HepG2 (cell line): ENCODE measurements around the gene MOV10L1. TPM values are rescaled to one million over a fixed set of nuclear protein-coding genes. Genes with fewer than 3 reads are reported as not detected.
A peak's percentile ranks its signal among the peaks of the same experiment; 100 is the strongest.

ENCODE experiments used
- FOXJ3 ChIP-seq: sonication (generic); formaldehyde crosslinking; IDR thresholded peaks from 2 replicates; pipeline ENCODE4 v1.4.0; 2020; ENCODE audit warnings: missing genetic modification reagents, mild to moderate bottlenecking, borderline replicate concordance
- KDM6A ChIP-seq: IDR thresholded peaks from 2 replicates; pipeline ENCODE4 v1.6.1; 2016; ENCODE audit warnings: low read depth
- NCOR1 ChIP-seq: fragments of 200-600 bp; sonication (generic); IDR thresholded peaks from 2 replicates; pipeline ENCODE4 v1.7.0; 2017; ENCODE audit warnings: antibody characterized with exemption, low read length, borderline replicate concordance
- POLR2A ChIP-seq, 2 experiments: IDR thresholded peaks; 2 replicates each; pipeline ENCODE4 v1.6.1; 2011; ENCODE audit warnings: low read depth in 2 of 2, low read length in 2 of 2, mild to moderate bottlenecking in 1 of 2, moderate library complexity in 1 of 2; ENCODE audit not compliant: insufficient read depth in 1 of 2
- RELA ChIP-seq: sonication (generic); formaldehyde crosslinking; IDR thresholded peaks from 2 replicates; pipeline ENCODE4 v1.4.0; 2020; ENCODE audit warnings: missing genetic modification reagents
- SAFB2 ChIP-seq: sonication (generic); formaldehyde crosslinking; IDR thresholded peaks from 2 replicates; pipeline ENCODE4 v1.5.1; 2020; ENCODE audit warnings: missing genetic modification reagents, low read depth, mild to moderate bottlenecking, borderline replicate concordance
- SMC3 ChIP-seq: IDR thresholded peaks from 2 replicates; pipeline ENCODE4 v1.6.1; 2011; ENCODE audit warnings: low read length, improper control_type of control experiment
- SNRNP70 ChIP-seq: fragments of 200-400 bp; formaldehyde crosslinking; IDR thresholded peaks from 2 replicates; pipeline ENCODE4 v1.6.1; 2017; ENCODE audit warnings: mild to moderate bottlenecking, low read depth, low read length, moderate library complexity
- TBX3 ChIP-seq: fragments of 450-650 bp; IDR thresholded peaks from 2 replicates; pipeline ENCODE4 v1.6.1; 2017; ENCODE audit warnings: antibody characterized with exemption, mild to moderate bottlenecking, inconsistent platforms, borderline replicate concordance
- ZC3H13 ChIP-seq: sonication (generic); formaldehyde crosslinking; IDR thresholded peaks from 2 replicates; pipeline ENCODE4 v1.8.1; 2023; ENCODE audit warnings: mild to moderate bottlenecking, missing genetic modification reagents, moderate library complexity
- ZNF20 ChIP-seq: sonication (generic); formaldehyde crosslinking; IDR thresholded peaks from 2 replicates; pipeline ENCODE4 v1.4.0; 2020; ENCODE audit warnings: mild to moderate bottlenecking, moderate library complexity, missing genetic modification reagents
- polyA plus RNA-seq, 8 experiments: library from polyadenylated mRNA; depleted of rRNA in 3 of 8; stranded (reverse) in 7 of 8; unstranded in 1 of 8; fragments of >200 nt; fragmentation: Illumina TruSeq in 4 of 8; extraction: Trizol in 4 of 8; gene quantifications; 2 replicates each; pipeline versions ENCODE4 v1.2.1 to v1.2.3, GENCODE V29; 2011 to 2016; ENCODE audit warnings: low read depth in 4 of 8, missing spikeins in 1 of 8, mixed read lengths in 1 of 8; ENCODE audit not compliant: insufficient read depth in 1 of 8
- total RNA-seq, 5 experiments: library from RNA; depleted of rRNA; stranded (reverse); fragments of >200 nt; fragmentation: Illumina TruSeq; extraction: Trizol; gene quantifications; 2 replicates each; pipeline ENCODE4 v1.2.3, GENCODE V29; 2016; ENCODE audit warnings: low read depth in 1 of 5
- TF ChIP-seq, protein P1 (sequence below): sonication (generic); formaldehyde crosslinking; IDR thresholded peaks from 2 replicates; pipeline ENCODE4 v1.5.0; 2020; ENCODE audit warnings: missing genetic modification reagents
- TF ChIP-seq, protein P2 (sequence below): sonication (generic); formaldehyde crosslinking; IDR thresholded peaks from 2 replicates; pipeline ENCODE4 v1.4.0; 2020; ENCODE audit warnings: missing genetic modification reagents, borderline replicate concordance
- TF ChIP-seq, protein P3 (sequence below): sonication (generic); formaldehyde crosslinking; IDR thresholded peaks from 2 replicates; pipeline ENCODE4 v1.4.0; 2020; ENCODE audit warnings: missing genetic modification reagents
- TF ChIP-seq, protein P4 (sequence below): sonication (generic); formaldehyde crosslinking; IDR thresholded peaks from 2 replicates; pipeline ENCODE4 v1.8.1; 2023; ENCODE audit warnings: mild to moderate bottlenecking, missing genetic modification reagents
- TF ChIP-seq, protein P5 (sequence below): sonication (generic); formaldehyde crosslinking; IDR thresholded peaks from 2 replicates; pipeline ENCODE4 v1.5.1; 2020; ENCODE audit warnings: missing genetic modification reagents, mild to moderate bottlenecking, borderline replicate concordance
- TF ChIP-seq, protein P6 (sequence below): sonication (generic); formaldehyde crosslinking; IDR thresholded peaks from 2 replicates; pipeline ENCODE4 v1.4.0; 2020; ENCODE audit warnings: mild to moderate bottlenecking, missing genetic modification reagents

The MOV10L1 gene
- total and polyA plus RNA-seq, 2 of the 13 experiments (the other 11 are each of a cell fraction or from before 2014, with no cell fraction given): 0.11 to 0.12 TPM

DNA sequence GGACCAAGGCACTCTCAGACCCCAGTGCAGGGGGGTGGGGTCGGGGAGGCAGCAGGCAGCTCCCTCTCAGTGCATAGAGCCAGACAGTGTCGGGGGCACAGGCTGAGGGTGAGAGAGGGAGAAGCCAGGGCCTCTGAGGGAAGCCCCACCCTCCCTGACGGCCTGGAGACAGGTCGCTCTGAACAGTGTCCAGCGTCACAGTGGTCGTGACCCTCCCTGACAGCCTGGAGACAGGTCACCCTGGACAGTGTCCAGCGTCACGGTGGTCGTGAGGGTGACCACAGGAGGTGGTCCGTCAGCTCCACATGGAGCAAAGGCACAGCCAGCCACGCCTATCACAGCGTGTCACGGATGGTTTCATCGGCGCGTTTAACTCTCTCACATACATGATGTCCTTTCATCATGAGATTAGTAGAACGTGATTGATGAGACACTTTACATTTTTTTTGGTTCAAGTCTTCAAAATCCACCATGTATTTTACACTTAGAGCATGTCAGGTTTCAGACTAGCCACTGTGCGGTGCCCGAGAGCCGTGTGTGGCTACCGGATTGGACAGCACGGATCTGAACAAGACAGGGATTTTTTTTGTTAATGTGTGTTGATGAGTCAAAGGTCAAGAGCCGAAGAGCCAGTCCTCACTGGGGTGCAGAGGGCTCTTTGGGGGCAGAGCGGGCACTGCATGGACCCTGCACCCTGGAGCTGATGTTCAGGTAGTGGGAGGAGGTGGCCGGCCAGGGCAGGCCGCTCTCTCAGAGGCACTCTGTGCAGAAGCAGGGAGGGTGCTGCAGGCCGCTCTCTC is 56.8 kb downstream of the MOV10L1 start (continued):
- 0 out of 2 replicates have a peak, but pooled peaks have one; percentile 18 for TF ChIP-seq TBX3
- no peak for TF ChIP-seq ZNF20 (CRISPR knock-in tag)
- peak; percentile 89; the same call in 1 of the 2 replicates for TF ChIP-seq NCOR1
- TF ChIP-seq SNRNP70: no peak
- peak; percentile 84 for TF ChIP-seq SMC3
- TF ChIP-seq RELA: no peak
- TF ChIP-seq, protein P1, sequence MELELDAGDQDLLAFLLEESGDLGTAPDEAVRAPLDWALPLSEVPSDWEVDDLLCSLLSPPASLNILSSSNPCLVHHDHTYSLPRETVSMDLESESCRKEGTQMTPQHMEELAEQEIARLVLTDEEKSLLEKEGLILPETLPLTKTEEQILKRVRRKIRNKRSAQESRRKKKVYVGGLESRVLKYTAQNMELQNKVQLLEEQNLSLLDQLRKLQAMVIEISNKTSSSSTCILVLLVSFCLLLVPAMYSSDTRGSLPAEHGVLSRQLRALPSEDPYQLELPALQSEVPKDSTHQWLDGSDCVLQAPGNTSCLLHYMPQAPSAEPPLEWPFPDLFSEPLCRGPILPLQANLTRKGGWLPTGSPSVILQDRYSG (CRISPR knock-in tag): no peak
- TF ChIP-seq, protein P2, sequence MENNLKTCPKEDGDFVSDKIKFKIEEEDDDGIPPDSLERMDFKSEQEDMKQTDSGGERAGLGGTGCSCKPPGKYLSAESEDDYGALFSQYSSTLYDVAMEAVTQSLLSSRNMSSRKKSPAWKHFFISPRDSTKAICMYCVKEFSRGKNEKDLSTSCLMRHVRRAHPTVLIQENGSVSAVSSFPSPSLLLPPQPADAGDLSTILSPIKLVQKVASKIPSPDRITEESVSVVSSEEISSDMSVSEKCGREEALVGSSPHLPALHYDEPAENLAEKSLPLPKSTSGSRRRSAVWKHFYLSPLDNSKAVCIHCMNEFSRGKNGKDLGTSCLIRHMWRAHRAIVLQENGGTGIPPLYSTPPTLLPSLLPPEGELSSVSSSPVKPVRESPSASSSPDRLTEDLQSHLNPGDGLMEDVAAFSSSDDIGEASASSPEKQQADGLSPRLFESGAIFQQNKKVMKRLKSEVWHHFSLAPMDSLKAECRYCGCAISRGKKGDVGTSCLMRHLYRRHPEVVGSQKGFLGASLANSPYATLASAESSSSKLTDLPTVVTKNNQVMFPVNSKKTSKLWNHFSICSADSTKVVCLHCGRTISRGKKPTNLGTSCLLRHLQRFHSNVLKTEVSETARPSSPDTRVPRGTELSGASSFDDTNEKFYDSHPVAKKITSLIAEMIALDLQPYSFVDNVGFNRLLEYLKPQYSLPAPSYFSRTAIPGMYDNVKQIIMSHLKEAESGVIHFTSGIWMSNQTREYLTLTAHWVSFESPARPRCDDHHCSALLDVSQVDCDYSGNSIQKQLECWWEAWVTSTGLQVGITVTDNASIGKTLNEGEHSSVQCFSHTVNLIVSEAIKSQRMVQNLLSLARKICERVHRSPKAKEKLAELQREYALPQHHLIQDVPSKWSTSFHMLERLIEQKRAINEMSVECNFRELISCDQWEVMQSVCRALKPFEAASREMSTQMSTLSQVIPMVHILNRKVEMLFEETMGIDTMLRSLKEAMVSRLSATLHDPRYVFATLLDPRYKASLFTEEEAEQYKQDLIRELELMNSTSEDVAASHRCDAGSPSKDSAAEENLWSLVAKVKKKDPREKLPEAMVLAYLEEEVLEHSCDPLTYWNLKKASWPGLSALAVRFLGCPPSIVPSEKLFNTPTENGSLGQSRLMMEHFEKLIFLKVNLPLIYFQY: no peak
- TF ChIP-seq, protein P3, sequence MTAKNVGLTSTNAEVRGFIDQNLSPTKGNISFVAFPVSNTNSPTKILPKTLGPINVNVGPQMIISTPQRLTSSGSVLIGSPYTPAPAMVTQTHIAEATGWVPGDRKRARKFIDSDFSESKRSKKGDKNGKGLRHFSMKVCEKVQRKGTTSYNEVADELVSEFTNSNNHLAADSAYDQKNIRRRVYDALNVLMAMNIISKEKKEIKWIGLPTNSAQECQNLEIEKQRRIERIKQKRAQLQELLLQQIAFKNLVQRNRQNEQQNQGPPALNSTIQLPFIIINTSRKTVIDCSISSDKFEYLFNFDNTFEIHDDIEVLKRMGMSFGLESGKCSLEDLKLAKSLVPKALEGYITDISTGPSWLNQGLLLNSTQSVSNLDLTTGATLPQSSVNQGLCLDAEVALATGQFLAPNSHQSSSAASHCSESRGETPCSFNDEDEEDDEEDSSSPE (CRISPR knock-in tag): peak; percentile 22; the same call in 1 of the 2 replicates
- no peak; the same call in 1 of the 2 replicates for TF ChIP-seq FOXJ3
- TF ChIP-seq, protein P4, sequence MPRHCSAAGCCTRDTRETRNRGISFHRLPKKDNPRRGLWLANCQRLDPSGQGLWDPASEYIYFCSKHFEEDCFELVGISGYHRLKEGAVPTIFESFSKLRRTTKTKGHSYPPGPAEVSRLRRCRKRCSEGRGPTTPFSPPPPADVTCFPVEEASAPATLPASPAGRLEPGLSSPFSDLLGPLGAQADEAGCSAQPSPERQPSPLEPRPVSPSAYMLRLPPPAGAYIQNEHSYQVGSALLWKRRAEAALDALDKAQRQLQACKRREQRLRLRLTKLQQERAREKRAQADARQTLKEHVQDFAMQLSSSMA (CRISPR knock-in tag): no peak
- TF ChIP-seq, protein P5, sequence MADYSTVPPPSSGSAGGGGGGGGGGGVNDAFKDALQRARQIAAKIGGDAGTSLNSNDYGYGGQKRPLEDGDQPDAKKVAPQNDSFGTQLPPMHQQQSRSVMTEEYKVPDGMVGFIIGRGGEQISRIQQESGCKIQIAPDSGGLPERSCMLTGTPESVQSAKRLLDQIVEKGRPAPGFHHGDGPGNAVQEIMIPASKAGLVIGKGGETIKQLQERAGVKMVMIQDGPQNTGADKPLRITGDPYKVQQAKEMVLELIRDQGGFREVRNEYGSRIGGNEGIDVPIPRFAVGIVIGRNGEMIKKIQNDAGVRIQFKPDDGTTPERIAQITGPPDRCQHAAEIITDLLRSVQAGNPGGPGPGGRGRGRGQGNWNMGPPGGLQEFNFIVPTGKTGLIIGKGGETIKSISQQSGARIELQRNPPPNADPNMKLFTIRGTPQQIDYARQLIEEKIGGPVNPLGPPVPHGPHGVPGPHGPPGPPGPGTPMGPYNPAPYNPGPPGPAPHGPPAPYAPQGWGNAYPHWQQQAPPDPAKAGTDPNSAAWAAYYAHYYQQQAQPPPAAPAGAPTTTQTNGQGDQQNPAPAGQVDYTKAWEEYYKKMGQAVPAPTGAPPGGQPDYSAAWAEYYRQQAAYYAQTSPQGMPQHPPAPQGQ: no peak
- no peak for TF ChIP-seq KDM6A (CRISPR knock-in tag)
- TF ChIP-seq POLR2A (IDR thresholded peaks at IDR 0.05; ENCODE audit: insufficient read depth in 1 of 2, low read depth in 2 of 2, low read length in 2 of 2): peak in 1 of 2 experiments; percentile 43; a peak in 2 of 4 replicates
- no peak for TF ChIP-seq SAFB2 (CRISPR knock-in tag)
- TF ChIP-seq, protein P6, sequence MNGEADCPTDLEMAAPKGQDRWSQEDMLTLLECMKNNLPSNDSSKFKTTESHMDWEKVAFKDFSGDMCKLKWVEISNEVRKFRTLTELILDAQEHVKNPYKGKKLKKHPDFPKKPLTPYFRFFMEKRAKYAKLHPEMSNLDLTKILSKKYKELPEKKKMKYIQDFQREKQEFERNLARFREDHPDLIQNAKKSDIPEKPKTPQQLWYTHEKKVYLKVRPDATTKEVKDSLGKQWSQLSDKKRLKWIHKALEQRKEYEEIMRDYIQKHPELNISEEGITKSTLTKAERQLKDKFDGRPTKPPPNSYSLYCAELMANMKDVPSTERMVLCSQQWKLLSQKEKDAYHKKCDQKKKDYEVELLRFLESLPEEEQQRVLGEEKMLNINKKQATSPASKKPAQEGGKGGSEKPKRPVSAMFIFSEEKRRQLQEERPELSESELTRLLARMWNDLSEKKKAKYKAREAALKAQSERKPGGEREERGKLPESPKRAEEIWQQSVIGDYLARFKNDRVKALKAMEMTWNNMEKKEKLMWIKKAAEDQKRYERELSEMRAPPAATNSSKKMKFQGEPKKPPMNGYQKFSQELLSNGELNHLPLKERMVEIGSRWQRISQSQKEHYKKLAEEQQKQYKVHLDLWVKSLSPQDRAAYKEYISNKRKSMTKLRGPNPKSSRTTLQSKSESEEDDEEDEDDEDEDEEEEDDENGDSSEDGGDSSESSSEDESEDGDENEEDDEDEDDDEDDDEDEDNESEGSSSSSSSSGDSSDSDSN: peak; percentile 32; the same call in 1 of the 2 replicates
- no peak for TF ChIP-seq ZC3H13
